Kidney (tissue), 14 donors: ENCODE measurements around the gene NIPSNAP3A. TPM values are rescaled to one million over a fixed set of nuclear protein-coding genes. Genes with fewer than 3 reads are reported as not detected.

Source experiments
- DNase-seq, 5 donors: peaks; one replicate each; pipeline ENCODE4 v3.0.0-alpha.2; 2013 to 2020
- FAIRE-seq: peaks from 2 replicates; lab custom pipeline; 2012; peaks lifted over from hg19 to GRCh38; lab: Jason Lieb, UNC
- H3K27ac ChIP-seq, 2 donors: one replicate each; pipeline ENCODE4 v1.7.0; 2013; ENCODE audit warnings: low read depth in 2 of 2, low read length in 2 of 2, inconsistent platforms in 1 of 2
- H3K27me3 ChIP-seq: one replicate; pipeline ENCODE4 v1.7.1; 2013; ENCODE audit warnings: low read length, inconsistent platforms; ENCODE audit not compliant: control insufficient read depth, insufficient read depth
- H3K36me3 ChIP-seq, 3 donors: one replicate each; pipeline versions ENCODE4 v1.7.0 to v1.7.1; 2013; ENCODE audit warnings: low read length in 3 of 3, control low read depth in 1 of 3, inconsistent platforms in 1 of 3; ENCODE audit not compliant: insufficient read depth in 3 of 3, control insufficient read depth in 2 of 3
- H3K4me1 ChIP-seq, 3 donors: one replicate each; pipeline versions ENCODE4 v1.7.0 to v1.7.1; 2013; ENCODE audit warnings: low read length in 3 of 3, inconsistent platforms in 1 of 3, low read depth in 1 of 3; ENCODE audit not compliant: control insufficient read depth in 2 of 3, insufficient read depth in 2 of 3
- H3K4me3 ChIP-seq, 3 donors: one replicate each; pipeline versions ENCODE4 v1.7.0 to v1.8.1; 2013; ENCODE audit warnings: low read length in 3 of 3, control low read depth in 1 of 3, inconsistent platforms in 1 of 3
- H3K9ac ChIP-seq, 3 donors: one replicate each; pipeline versions ENCODE4 v1.7.0 to v1.7.1; 2013; ENCODE audit warnings: low read length in 3 of 3, control low read depth in 1 of 3, inconsistent platforms in 1 of 3
- H3K9me3 ChIP-seq, 3 donors: one replicate each; pipeline versions ENCODE4 v1.7.0 to v1.7.1; 2013; ENCODE audit warnings: low read length in 3 of 3, control low read depth in 1 of 3, inconsistent platforms in 1 of 3; ENCODE audit not compliant: control insufficient read depth in 2 of 3, insufficient read depth in 1 of 3
- CTCF ChIP-seq: IDR thresholded peaks from 3 replicates; pipeline ENCODE4 v1.5.1; 2012; ENCODE audit warnings: mild to moderate bottlenecking, moderate library complexity, borderline replicate concordance; ENCODE audit not compliant: insufficient read depth; ENCODE audit errors: extremely low read depth
- intact Hi-C: fragments of 100-400 bp; cut with DNase I; formaldehyde crosslinking; loops from one replicate; pipeline ENCODE4 v1.11.1; 2022
- polyA plus RNA-seq: library from polyadenylated mRNA; stranded (reverse); fragments of 350-450 nt; fragmentation: Illumina TruSeq; extraction: RNeasy Lipid Tissue Mini Kit (QIAGEN cat#74804); gene quantifications from one replicate; pipeline ENCODE4 v1.2.3, GENCODE V29; 2014; ENCODE audit warnings: low read depth, low replicate concordance; ENCODE audit not compliant: insufficient read depth
- total RNA-seq: library from RNA; stranded (reverse); fragmentation: NEBNext Ultra II Directional; extraction: Animal tissue kit (Norgen Biotek cat#: 25700); gene quantifications from one replicate; pipeline ENCODE4 v1.2.1, GENCODE V29; 2021
- donor health status: control.
- donor health status: control.
- donor health status: control.
- donor health status: control.
- donor health status: control.
- donor health status: DM: yes; HTN: yes; CAD: no.
- donor health status: Normal renal cell carcinoma (clear cell type).

The NIPSNAP3A gene
- total and polyA plus RNA-seq, 2 donors from 2014 or later, result 27.9 to 31.2 TPM

DNA sequence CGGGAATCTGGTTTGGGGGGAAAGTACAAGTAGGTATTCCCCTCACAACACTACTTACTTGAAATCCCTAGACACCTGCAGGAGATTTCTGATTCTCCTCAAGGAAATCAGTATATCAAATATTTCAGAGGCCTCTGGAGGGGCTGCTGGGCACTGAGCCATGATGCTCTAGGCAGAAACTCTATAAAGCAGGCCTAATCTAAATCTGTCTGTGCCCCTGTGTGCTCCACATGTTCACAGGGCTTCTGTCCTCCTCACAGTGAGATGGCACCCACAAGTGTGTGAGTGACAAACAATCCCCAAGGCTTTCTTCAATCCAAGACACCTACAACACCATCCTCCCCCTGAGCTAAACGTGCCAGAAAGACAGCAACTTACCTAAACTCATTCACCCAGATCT lies 55.4 kb downstream of the NIPSNAP3A start:
- Histone ChIP-seq H3K27me3 (no peaks in the 10 kb centered on the region), H3K27ac (no peak overlapping the region), H3K4me3 (no peak overlapping the region), H3K9me3 (no peaks in the 10 kb centered on the region), H3K4me1 (peaks cover 0 to under 1% (median 0%) of the 10 kb centered on the region in 3 donors), H3K9ac (no peak overlapping the region), H3K36me3 (peaks cover 11 to 70% (median 48%) of the 10 kb centered on the region in 3 donors)
- no peak for FAIRE-seq
- no peak for DNase-seq
- no peak for TF ChIP-seq CTCF
- intact Hi-C loops, result no loop called here

DNA sequence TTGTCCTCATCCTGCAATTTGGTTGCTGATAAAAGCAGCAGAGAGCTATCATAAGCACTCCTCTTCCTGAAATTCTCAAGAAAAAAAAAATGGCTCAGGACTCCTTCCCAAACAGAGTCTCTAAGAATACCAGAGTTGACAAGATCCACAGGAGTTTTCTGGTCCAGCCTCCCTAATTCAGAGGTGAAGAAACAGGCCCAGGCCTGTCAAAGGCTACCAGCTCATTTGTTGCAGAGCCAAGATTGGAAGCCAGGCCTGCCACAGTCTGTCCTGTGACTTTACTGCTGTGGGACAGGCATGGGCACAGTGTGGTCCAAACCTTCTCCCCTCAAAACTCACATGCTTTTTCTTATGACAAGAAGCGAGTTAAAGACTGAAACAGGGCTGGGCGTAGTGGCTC lies 58.0 kb downstream of the NIPSNAP3A start:
- DNase-seq, result no peak
- Histone ChIP-seq H3K9ac (no peak overlapping the region), H3K4me3 (no peak overlapping the region), H3K9me3 (no peaks in the 10 kb centered on the region), H3K4me1 (peaks cover 0 to 7% (median 3%) of the 10 kb centered on the region in 3 donors), H3K36me3 (peaks cover 2 to 51% (median 34%) of the 10 kb centered on the region in 3 donors), H3K27ac (no peak overlapping the region), H3K27me3 (no peaks in the 10 kb centered on the region)
- TF ChIP-seq CTCF, result no peak
- intact Hi-C loops, result no loop called here
- no peak for FAIRE-seq

DNA sequence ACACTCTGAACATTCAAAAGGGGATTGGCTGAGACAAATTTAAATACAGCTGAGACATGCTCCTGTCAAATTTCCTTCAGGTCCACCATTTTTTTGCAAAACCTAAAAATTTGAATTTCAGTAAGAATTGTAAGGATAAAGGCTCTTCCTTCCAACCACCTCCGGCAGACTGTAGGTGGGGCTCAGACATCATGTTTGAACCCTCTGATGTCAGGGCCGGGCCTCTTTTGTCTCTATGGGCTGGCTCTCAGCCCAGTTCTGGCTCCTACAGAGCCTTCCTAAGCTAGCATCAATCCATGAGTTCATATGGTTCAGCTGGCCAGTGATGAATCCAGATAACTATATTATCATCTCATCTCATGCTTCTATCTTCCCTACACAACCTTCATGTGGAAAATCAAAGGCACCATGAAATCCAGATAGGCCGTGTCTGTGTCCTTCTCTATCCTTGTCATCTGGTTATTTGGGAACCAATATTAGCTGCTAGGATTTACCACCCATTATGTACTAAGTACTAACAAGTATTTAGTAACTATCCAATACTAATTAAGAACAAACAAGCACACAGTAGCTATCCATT lies 60.6 kb downstream of the NIPSNAP3A start:
- Histone ChIP-seq H3K36me3 (peaks cover 0 to 37% (median 20%) of the 10 kb centered on the region in 3 donors), H3K27me3 (no peaks in the 10 kb centered on the region), H3K4me3 (peak overlapping the region in 1 of 3 donors; percentile 5), H3K9me3 (no peaks in the 10 kb centered on the region), H3K27ac (no peak overlapping the region), H3K4me1 (peaks cover 0 to 13% (median 8%) of the 10 kb centered on the region in 3 donors), H3K9ac (no peak overlapping the region)
- peak; percentile 33 for TF ChIP-seq CTCF
- DNase-seq (peak in 1 of 5 donors; percentile 19), FAIRE-seq (no peak)
- intact Hi-C loops, result no loop called here

Other genes with a start within 250 kb of the NIPSNAP3A start
- not detected for gene OR13F1, start 243.4 kb upstream of the NIPSNAP3A start, total RNA-seq
- not detected for gene OR13F1, start 243.4 kb upstream of the NIPSNAP3A start, polyA plus RNA-seq
- gene OR13C4, start 220.5 kb upstream of the NIPSNAP3A start, total RNA-seq, result not detected
- not detected for gene OR13C4, start 220.5 kb upstream of the NIPSNAP3A start, polyA plus RNA-seq
- not detected for gene OR13C3, start 210.8 kb upstream of the NIPSNAP3A start, total RNA-seq
- not detected for gene OR13C3, start 210.8 kb upstream of the NIPSNAP3A start, polyA plus RNA-seq
- not detected for gene OR13C8, start 178.5 kb upstream of the NIPSNAP3A start, total RNA-seq
- gene OR13C8, start 178.5 kb upstream of the NIPSNAP3A start, polyA plus RNA-seq, result not detected
- not detected for gene OR13C5, start 148.3 kb upstream of the NIPSNAP3A start, total RNA-seq
- gene OR13C5, start 148.3 kb upstream of the NIPSNAP3A start, polyA plus RNA-seq, result not detected
- not detected for gene OR13C2, start 142.1 kb upstream of the NIPSNAP3A start, total RNA-seq
- gene OR13C2, start 142.1 kb upstream of the NIPSNAP3A start, polyA plus RNA-seq, result not detected
- gene OR13C9, start 129.5 kb upstream of the NIPSNAP3A start, total RNA-seq, result not detected
- gene OR13C9, start 129.5 kb upstream of the NIPSNAP3A start, polyA plus RNA-seq, result not detected
- not detected for gene OR13D1, start 53.2 kb upstream of the NIPSNAP3A start, total RNA-seq
- not detected for gene OR13D1, start 53.2 kb upstream of the NIPSNAP3A start, polyA plus RNA-seq
- 5.5 TPM for gene NIPSNAP3B, start 16.4 kb downstream of the NIPSNAP3A start, total RNA-seq
- 4.3 TPM for gene NIPSNAP3B, start 16.4 kb downstream of the NIPSNAP3A start, polyA plus RNA-seq
- gene ABCA1, start 180.5 kb downstream of the NIPSNAP3A start, total RNA-seq, result 26.1 TPM
- gene ABCA1, start 180.5 kb downstream of the NIPSNAP3A start, polyA plus RNA-seq, result 1.4 TPM